NCI-H2107 (cell line): ENCODE results near the gene QPRT.
"Not testable (repeated sequence)": the region's sequence is repeated elsewhere in the genome, so short reads cannot be mapped to it uniquely, and the experiment has no call there.

Source experiments
- DNase-seq: peaks from one replicate; lab custom pipeline; 2025; lab: John Stamatoyannopoulos, UW

QPRT gene

GRCh38 chr16:29663016-29663806 lies 15.8 kb upstream of the QPRT start, which contains the start of gene SPN:
SPN (plus strand) TSS chr16:29663247; CDS start chr16:29663729, 482 bp downstream.
- DNase-seq, result no peak

- no peak for DNase-seq
Measured at GRCh38 chr16:29663807-29664090, 15.2 kb upstream of the QPRT start.

GRCh38 chr16:29664091-29664921 lies 14.7 kb upstream of the QPRT start:
- no peak for DNase-seq

- no peak for DNase-seq
Measured at GRCh38 chr16:29665294-29666077, 13.5 kb upstream of the QPRT start.

- not testable (repeated sequence) for DNase-seq
Measured at GRCh38 chr16:29667322-29667610, 11.7 kb upstream of the QPRT start.

- DNase-seq, result no peak
Measured at GRCh38 chr16:29667755-29668154, 11.2 kb upstream of the QPRT start.

GRCh38 chr16:29668267-29668666 lies 10.7 kb upstream of the QPRT start:
- DNase-seq, result no peak

- DNase-seq, result no peak
Measured at GRCh38 chr16:29673501-29673900, 5.5 kb upstream of the QPRT start.

GRCh38 chr16:29674188-29674587 lies 4.8 kb upstream of the QPRT start:
- no peak for DNase-seq

- DNase-seq, result no peak
Measured at GRCh38 chr16:29675811-29676643, 3.0 kb upstream of the QPRT start.

- DNase-seq, result no peak
Measured at GRCh38 chr16:29676989-29677785, 1.8 kb upstream of the QPRT start.

GRCh38 chr16:29680180-29680598 lies 1.2 kb downstream of the QPRT start:
- DNase-seq, result no peak

- no peak for DNase-seq
Measured at GRCh38 chr16:29683543-29684090, 4.6 kb downstream of the QPRT start.

GRCh38 chr16:29684679-29685078 lies 5.7 kb downstream of the QPRT start:
- DNase-seq, result no peak

- no peak for DNase-seq
Measured at GRCh38 chr16:29686740-29687332, 7.9 kb downstream of the QPRT start.

GRCh38 chr16:29687755-29688154 lies 8.8 kb downstream of the QPRT start:
- no peak for DNase-seq

- DNase-seq, result no peak
Measured at GRCh38 chr16:29688172-29688571, 9.2 kb downstream of the QPRT start.

- not testable (repeated sequence) for DNase-seq
Measured at GRCh38 chr16:29689490-29690351, 10.7 kb downstream of the QPRT start.

- DNase-seq, result not testable (repeated sequence)
Measured at GRCh38 chr16:29692606-29693005, 13.6 kb downstream of the QPRT start.
